Pancreas (tissue), 10 donors: ENCODE results near the gene RTCA. TPM values are rescaled to one million over a fixed set of nuclear protein-coding genes. Genes with fewer than 3 reads are reported as not detected.
"Not testable (repeated sequence)": the region's sequence is repeated elsewhere in the genome, so short reads cannot be mapped to it uniquely, and the experiment has no call there.

Experiments
- ATAC-seq, 4 donors: fragments of 200-7000 bp; cut with Tn5 transposase; one replicate each; pipeline versions ENCODE4 v1.8.0 to v1.9.1; 2020; ENCODE audit warnings: mild to moderate bottlenecking in 4 of 4, moderate library complexity in 4 of 4
- DNase-seq, 6 donors: peaks; one replicate each; pipeline ENCODE4 v3.0.0-alpha.2; 2020
- FAIRE-seq: peaks from 2 replicates; lab custom pipeline; 2012; peaks lifted over from hg19 to GRCh38; lab: Jason Lieb, UNC
- H3K27ac ChIP-seq, 4 donors: fragments of 200-600 bp; sonication (generic); 1 replicate in 3 of 4; 2 replicates in 1 of 4; pipeline versions ENCODE4 v1.5.0 to v1.8.0; 2020
- H3K27me3 ChIP-seq, 4 donors: fragments of 200-600 bp; one replicate each; pipeline ENCODE4 v1.8.0; 2021
- H3K36me3 ChIP-seq, 3 donors: fragments of 200-600 bp; sonication (generic) in 1 of 3; one replicate each; pipeline versions ENCODE4 v1.5.0 to v1.8.0; 2020 to 2021
- H3K4me1 ChIP-seq, 3 donors: fragments of 200-600 bp; one replicate each; pipeline ENCODE4 v1.8.0; 2021
- H3K4me3 ChIP-seq, 4 donors: fragments of 200-600 bp; sonication (generic) in 2 of 4; one replicate each; pipeline versions ENCODE4 v1.5.0 to v1.8.0; 2020 to 2021
- H3K9me3 ChIP-seq, 4 donors: fragments of 200-600 bp; one replicate each; pipeline ENCODE4 v1.8.0; 2021
- WGBS, 2 donors: extraction: QIAGEN DNeasy Blood & Tissue Kit; methylation state at CpG; one replicate each; pipeline ENCODE4 v1.1.7; 2013; 5-methylcytosine and 5-hydroxymethylcytosine counted together
- intact Hi-C, 3 donors: fragments of 100-400 bp; cut with DNase I; formaldehyde crosslinking; loops; one replicate each; pipeline versions ENCODE4 v1.11.1 to v1.14.2; 2022
- polyA plus RNA-seq, 2 donors: library from polyadenylated mRNA; stranded (reverse); fragments of 200-250 nt; gene quantifications; one replicate each; pipeline ENCODE4 v1.2.3, GENCODE V29; 2013
- total RNA-seq, 6 donors: library from RNA; stranded (reverse); fragmentation: NEBNext Ultra II Directional in 4 of 6; extraction: Animal tissue kit (Norgen Biotek cat#: 25700) in 4 of 6; gene quantifications; one replicate each; pipeline versions ENCODE4 v1.2.1 to v1.2.4, GENCODE V29; 2021 to 2023
- TF ChIP-seq, protein P1 (sequence below), 4 donors: fragments of 200-600 bp; sonication (generic) in 3 of 4; IDR thresholded peaks; one replicate each; pipeline versions ENCODE4 v1.5.0 to v1.8.0; 2021; ENCODE audit warnings: antibody characterized with exemption in 4 of 4
- donor health status: healthy with polysubstance abuse.
- donor health status: DM: no; HTN: no; CAD: no; lungs with moderate emphysema.
- donor health status: DM: no; HTN: no; CAD: no.
- donor health status: control.
- donor health status: control.
- donor health status: Bipolar disorder and iron deficiency.
- donor health status: DM: yes; HTN: yes; CAD: no.
- donor health status: DM: no; HTN: no; CAD: no.
- donor health status: DM: no; HTN: no; CAD: no.
- donor health status: DM: yes; HTN: yes; CAD: no.

The RTCA gene
- total and polyA plus RNA-seq, 8 donors: 14.7 to 21.9 (median 19.2) TPM

DNA sequence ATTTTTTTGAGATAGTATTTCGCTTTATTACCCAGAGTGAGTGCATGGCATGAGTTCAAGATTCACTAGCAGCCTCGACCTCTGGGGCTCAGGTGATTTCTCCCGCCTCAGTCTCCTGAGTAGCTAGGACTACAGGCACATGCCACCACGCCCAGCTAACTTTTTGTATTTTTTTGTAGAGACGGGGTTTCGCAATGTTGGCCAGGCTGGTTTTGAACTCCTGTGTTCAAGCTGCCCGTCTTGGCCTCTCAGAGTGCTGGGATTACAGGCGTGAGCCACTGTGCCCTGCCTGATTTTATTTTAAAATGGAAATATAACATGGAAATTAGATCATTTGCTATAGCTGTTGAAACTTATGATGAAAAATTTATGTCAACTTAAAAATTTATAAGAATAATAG is 30.1 kb downstream of the RTCA start:
- Histone ChIP-seq H3K27ac (no peak overlapping the region), H3K4me3 (no peak overlapping the region), H3K4me1 (no peaks in the 10 kb centered on the region), H3K9me3 (no peaks in the 10 kb centered on the region), H3K27me3 (no peaks in the 10 kb centered on the region), H3K36me3 (peaks cover 0 to 5% (median 0%) of the 10 kb centered on the region in 3 donors)
- FAIRE-seq (no peak), DNase-seq (no peak), ATAC-seq (no peak)
- TF ChIP-seq, protein P1, sequence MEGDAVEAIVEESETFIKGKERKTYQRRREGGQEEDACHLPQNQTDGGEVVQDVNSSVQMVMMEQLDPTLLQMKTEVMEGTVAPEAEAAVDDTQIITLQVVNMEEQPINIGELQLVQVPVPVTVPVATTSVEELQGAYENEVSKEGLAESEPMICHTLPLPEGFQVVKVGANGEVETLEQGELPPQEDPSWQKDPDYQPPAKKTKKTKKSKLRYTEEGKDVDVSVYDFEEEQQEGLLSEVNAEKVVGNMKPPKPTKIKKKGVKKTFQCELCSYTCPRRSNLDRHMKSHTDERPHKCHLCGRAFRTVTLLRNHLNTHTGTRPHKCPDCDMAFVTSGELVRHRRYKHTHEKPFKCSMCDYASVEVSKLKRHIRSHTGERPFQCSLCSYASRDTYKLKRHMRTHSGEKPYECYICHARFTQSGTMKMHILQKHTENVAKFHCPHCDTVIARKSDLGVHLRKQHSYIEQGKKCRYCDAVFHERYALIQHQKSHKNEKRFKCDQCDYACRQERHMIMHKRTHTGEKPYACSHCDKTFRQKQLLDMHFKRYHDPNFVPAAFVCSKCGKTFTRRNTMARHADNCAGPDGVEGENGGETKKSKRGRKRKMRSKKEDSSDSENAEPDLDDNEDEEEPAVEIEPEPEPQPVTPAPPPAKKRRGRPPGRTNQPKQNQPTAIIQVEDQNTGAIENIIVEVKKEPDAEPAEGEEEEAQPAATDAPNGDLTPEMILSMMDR (IDR thresholded peaks at IDR 0.05): no peak
- 95 to 96% methylated on average over 8 of the region's 8 CpGs for WGBS, 2 donors
- intact Hi-C loops: no loop called here

DNA sequence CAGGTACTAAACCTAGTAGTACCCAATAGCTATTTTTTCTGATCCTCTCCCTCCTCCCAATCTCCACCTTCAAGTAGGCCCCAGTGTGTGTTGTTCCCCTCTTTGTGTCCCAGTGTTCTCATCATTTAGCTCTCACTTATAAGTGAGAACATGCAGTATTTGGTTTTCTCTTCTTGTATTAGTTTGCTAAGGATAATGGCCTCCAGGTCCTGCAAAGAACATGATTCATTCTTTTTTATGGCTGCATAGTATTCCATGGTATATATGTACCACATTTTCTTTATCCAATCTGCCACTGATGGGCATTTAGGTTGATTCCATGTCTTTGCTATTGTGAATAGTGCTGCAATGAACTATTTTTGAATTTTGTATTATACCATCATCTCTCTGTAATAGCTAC is 31.0 kb downstream of the RTCA start:
- H3K4me1 ChIP-seq, H3K27me3 ChIP-seq, FAIRE-seq, H3K36me3 ChIP-seq, H3K27ac ChIP-seq, intact Hi-C loops, H3K9me3 ChIP-seq, H3K4me3 ChIP-seq, ATAC-seq, DNase-seq: not testable (repeated sequence)

DNA sequence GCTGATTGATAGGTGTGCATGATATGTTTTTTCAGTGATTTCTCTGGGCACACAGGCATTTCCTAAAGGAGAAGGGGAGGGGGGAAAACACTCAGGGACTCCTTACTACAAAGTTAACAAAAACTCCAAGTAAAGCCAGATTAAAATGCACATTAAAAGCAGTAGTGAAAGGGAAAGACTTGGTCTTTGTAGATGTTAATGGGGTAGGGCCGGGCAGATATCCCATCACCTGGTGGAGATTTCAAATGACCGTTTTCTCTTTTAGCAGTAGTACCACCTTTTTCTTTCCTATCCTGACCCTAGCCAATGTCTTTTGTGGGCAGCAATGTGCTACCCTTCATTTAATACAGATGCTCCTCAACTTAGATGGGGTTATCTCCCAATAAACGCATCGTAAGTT is 32.5 kb downstream of the RTCA start:
- intact Hi-C loops: no loop called here
- H3K27me3 ChIP-seq: no peaks in the 10 kb centered on the region
- WGBS, 2 donors: 79 to 85% methylated on average over 4 of the region's 4 CpGs
- DNase-seq: no peak
- no peak for FAIRE-seq
- TF ChIP-seq, protein P1 (IDR thresholded peaks at IDR 0.05): no peak
- H3K4me1 ChIP-seq: no peaks in the 10 kb centered on the region
- no peak overlapping the region for H3K4me3 ChIP-seq
- H3K36me3 ChIP-seq: no peaks in the 10 kb centered on the region
- ATAC-seq: no peak
- no peak overlapping the region for H3K27ac ChIP-seq
- no peaks in the 10 kb centered on the region for H3K9me3 ChIP-seq

DNA sequence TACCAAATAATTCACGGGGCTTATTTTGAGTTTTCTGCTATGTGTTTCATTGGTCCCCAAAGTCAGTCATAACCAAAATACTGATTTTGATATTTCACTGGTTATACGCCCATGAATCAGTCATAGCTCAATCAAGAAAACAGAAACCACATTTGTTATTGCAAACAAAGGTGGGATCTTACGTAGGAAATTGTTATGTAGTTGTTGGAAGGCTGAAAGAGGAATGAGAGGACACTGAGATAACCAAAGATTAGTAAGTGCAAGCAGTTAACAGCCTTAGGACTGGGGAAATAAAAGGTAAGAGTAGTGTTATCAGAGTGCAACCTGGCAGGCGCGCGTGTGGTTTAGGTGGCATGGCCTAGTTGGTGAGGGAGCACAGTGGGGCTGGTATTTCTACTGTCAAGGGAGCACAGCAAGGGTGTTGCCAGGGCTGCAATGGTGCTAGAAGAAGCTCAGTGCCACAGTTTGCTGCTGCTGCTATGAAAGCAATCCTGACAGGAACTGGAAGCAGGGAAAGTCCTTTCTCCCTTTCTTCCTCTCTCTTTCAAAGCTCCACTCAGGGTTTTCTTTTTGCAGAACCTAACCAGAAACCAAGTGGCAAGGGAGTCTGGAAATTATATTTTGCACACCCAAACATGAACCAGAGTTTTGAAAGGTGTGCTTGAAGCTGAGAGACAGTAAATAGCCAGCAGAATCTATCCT is 33.7 kb downstream of the RTCA start:
- 61 to 69% methylated on average over 6 of the region's 6 CpGs for WGBS, 2 donors
- no peak for DNase-seq
- intact Hi-C loops: no loop called here
- Histone ChIP-seq H3K9me3 (no peaks in the 10 kb centered on the region), H3K36me3 (no peaks in the 10 kb centered on the region), H3K27ac (no peak overlapping the region), H3K4me3 (no peak overlapping the region), H3K4me1 (no peaks in the 10 kb centered on the region), H3K27me3 (no peaks in the 10 kb centered on the region)
- ATAC-seq: no peak
- FAIRE-seq: no peak
- TF ChIP-seq, protein P1 (IDR thresholded peaks at IDR 0.05): no peak

DNA sequence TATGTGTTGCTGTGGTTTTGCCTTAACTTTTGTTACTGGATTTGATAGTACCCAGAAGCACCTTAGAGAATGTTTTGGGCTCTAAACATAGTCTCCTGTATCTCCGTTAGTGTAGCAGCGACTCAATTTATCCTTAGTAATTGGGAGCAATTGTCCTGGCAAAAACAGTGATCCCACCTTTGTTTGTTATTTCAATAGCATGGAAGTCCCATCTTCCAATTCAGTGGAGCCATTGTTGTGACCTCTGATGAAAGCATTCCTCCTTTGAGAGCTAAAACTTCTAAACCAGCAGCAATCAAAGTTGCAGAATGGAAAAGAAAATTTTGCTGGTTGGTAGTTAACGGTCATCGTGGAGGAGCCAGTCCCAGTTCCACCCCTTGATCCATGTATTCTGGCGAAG is 34.7 kb downstream of the RTCA start:
- TF ChIP-seq, protein P1 (IDR thresholded peaks at IDR 0.05): no peak
- 86 to 95% methylated on average over 5 of the region's 5 CpGs for WGBS, 2 donors
- FAIRE-seq: no peak
- Histone ChIP-seq H3K27ac (no peak overlapping the region), H3K4me3 (no peak overlapping the region), H3K36me3 (no peaks in the 10 kb centered on the region), H3K27me3 (no peaks in the 10 kb centered on the region), H3K4me1 (no peaks in the 10 kb centered on the region), H3K9me3 (no peaks in the 10 kb centered on the region)
- ATAC-seq: no peak
- intact Hi-C loops: no loop called here
- DNase-seq: no peak
